HG03571 (cell line): ENCODE data around the gene SENP1.

ENCODE experiments used
- ATAC-seq: cut with Tn5 transposase; IDR thresholded peaks from one replicate; pipeline ENCODE4 v1.9.1; 2021; ENCODE audit not compliant: unreplicated experiment

SENP1 gene

DNA sequence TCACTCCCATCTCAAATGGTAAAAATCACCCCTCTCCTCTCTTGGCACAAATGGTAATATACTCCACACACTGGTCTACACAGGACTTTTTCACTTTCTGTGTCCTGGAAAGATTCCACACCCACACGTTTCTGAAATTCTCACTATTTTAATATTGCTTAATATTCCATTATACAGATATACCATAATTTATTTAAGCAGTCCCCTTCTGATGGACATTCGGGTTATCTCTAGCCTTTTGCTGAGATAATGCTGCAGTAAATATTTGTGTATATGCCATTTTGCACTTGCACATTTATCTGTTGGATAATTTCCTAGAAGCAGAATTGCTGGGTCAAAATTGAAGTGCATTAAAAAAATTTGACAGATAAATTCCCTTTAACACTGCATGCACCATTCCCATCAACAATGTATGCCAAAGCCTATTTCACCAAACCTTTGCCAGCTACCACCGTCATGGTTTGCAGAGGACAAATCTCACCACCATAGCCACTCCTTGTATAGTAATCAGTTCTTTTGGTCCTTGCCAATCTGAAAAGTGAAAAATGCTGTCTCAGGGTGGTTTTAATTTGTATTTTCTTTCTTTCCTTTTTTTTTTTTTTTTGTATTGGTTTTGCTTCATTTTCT, 86.1 kb downstream of the SENP1 start:
- no peak for ATAC-seq

DNA sequence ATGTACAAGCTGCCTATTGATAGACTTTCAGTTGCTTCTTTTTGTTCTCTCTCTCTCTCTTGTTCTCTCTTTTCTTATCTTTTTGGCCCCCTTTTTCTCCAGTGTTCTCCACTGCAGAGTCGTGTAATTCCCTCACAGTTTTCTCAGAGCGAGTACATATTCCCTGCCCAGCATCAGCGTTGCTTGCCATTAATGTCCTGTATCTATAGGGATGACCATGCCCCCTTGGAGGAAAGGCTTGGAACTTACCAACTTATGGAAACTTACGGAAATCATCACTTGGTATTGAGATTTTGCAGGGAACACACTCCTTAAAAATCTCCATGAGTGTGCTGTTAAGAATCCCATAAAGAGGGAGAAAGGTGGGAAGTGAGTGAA, 87.3 kb downstream of the SENP1 start:
- ATAC-seq = no peak

DNA sequence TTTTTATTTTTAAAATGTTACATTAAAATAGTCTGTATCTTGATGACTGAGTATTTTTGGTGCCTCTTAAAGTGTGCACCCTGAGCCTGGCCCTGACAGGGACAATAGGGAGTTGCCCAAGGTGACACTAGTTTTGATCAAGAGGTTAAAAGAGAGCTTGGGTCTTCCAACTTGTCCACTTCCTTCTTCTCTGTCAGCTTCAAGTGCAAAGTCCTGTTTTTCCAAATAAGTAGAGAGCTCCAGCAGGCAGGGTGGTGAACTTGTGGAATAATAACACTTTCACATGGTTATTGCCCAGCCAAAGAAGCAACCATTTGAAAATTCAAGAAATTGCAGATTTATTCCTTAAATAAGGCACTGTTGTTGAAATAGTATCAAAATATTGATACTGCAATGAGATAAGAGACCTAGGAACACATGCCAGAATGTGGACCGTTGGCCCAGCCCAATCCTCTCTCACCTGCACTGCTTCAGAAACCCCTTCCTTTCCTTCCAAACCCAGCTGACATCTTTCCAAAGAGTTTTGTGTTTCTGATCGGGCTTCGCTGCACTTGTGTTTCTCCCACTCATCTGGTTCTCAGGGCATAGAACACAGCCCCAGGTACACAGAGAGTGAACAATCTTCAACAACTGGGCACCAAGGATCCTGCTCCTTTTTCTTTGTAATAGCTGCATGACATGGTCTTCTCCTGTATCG, 87.8 kb downstream of the SENP1 start:
- ATAC-seq = no peak

DNA sequence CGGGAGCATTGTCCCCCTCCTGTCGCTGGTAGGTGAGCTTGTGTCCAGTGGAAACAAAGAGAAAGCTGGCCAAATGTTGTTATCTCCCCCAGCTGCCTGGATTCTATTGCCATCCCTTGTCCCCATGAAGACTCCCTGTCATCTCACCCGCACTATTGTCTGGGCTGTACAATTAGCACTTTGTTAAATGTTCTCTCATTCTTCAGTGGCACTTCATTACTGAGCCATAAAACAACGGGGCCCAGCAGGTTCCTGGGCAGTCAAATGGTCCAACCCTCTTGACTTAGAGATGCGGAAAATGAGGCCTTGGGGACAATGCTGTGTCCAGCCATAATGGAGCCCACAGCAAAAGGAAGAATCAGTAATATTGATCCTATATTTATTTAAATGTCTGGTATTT, 88.4 kb downstream of the SENP1 start:
- no peak for ATAC-seq

DNA sequence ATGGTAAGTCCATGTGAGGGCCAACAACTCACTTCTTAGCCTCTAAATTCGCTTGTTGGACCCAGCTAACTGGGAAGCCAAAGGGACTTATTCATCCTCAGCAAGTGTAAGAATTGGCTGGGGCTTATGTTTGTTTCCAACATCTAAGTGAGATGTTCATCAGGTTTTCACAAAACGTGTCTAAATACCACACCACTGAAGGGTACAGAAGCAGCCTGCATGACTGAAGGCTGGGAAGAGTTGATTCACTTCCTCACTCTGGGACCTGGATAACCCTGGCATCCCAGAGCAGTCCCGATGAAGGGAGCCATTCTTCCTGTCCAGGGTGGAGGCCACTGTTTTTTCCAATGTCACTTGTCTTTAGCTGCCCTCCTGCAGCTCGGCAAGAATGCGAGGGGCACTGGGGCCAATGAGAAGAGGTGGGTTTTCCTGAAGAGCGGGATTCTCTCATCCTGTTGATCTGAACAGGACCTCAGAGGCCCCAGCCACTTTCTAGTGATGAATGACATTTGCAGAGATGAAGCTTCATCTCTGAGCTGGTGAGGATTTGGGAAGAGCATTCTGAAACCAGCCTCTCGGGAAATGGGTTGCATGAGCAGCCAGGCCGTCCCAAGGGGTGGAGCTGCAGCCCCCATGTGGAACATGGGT, 89.4 kb downstream of the SENP1 start:
- no peak for ATAC-seq

DNA sequence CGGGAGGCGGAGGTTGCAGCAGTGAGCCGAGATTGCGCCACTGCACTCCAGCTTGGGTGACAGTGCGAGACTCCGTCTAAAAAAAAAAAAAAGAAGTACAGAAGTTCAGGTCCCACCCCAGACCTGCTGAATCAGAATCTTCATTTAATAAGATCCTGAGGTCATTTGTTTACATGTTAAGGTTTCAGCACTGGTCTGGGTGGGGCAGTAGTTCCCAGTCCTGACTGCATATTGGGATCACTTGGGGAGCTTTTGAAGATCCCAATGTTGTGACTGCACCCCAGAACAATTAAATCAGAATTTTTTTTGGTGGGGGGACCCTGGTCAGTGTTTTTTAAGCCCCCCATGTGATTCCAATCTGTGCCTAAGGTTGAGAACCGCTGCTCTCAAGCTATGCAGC, 89.9 kb downstream of the SENP1 start:
- ATAC-seq = no peak

DNA sequence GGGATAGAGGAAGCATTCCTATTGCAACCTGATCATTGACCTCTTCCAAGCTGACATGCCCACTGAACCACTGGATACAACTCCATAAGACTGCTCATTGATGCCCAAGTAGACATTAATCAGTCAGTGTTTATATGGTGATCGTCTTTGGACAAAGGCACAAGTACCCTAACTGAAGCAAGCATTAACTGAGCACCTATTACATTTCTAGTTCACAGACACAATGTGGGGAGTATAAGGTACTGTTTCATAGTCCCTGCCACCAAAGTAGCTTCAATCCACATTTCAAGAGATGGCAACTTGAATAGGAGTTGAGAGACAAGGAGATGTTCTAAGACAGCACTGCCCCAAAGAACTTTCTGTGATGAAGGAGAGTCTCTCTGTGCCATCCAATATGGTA, 90.8 kb downstream of the SENP1 start:
- ATAC-seq = no peak

DNA sequence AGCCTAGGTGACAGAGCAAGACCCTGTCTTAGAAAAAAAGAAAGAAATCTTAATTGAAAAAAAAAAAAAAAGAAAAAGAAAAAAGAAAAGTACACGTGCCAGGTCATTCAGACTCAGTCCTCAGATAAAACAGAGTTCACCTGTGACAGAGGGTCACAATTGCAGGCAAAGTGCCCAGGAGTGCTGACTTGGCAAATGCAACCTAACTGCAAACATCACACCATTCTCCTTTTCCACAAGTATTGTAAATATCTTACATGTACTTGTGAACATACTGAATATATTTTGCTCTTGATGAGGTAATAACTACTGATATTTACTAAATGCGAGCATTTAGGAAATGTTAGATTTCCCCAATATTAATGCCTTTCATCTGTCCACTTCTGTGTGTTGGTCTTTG, 92.6 kb downstream of the SENP1 start:
- ATAC-seq = no peak

DNA sequence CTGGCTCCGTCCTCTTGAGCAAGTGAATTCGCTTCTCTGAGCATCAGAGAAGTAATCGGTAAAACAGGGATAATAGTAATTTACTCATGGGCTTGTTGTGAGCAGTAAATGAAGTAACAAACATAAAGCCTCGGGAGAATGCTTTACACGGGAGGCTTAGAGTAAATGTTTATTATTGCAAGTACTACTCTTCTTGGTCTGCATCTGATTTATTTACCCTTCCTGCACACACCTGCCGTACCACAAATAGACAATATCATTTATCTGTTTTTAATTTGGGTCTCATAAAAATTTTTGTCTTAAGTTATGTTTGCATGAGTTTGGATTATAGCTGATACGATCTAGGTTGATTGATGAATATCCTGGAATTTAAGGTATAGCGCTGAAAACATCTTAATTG, 93.8 kb downstream of the SENP1 start:
- ATAC-seq = no peak

DNA sequence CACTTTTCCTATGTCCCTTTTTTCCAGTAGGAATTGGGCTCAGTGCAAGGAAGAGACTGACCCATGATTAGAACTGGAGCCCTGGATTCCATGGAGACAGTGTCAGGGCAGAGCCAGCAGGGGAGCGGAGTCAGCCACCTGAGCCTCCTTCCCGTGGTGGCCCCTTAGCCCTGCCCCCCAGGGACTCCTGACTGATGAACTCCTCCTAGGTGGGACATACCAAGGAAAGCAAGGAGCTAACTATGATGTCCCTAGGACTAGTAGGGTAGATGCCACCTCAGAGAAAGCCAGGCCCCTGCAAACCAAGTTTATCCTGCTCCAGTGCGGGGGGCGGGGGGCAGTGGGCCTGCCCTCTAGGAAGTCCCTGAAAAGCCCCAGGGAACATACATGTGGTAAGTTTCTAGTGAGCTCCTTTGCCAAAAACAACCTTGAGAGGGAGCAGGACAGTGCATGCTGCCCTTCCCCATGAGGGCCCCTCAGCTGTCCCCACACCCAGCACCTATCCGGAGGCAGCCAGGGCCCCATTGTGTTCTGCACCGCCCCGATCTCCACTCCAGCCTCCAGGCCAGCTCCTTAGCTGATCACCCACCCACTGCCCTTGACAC, 95.4 kb downstream of the SENP1 start:
- no peak for ATAC-seq

DNA sequence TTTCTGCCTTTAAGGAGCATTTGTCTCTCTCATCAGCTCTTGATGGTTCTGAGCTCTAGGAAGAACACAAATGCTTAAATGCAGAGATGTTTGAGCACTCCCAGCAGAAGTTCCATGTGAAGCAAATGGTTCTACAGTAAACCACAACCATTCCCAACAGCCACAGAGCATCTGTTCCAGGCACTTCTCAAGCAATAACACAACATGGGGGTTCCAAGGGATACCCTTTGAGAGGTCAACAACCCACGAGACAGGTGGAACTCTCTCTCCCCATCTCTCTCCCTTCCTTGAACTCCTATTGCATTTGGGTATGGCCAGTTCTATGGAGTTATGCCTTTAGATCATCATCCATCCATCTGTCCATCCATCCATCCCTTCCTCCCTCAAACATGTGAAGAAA, 96.4 kb downstream of the SENP1 start:
- ATAC-seq = no peak

DNA sequence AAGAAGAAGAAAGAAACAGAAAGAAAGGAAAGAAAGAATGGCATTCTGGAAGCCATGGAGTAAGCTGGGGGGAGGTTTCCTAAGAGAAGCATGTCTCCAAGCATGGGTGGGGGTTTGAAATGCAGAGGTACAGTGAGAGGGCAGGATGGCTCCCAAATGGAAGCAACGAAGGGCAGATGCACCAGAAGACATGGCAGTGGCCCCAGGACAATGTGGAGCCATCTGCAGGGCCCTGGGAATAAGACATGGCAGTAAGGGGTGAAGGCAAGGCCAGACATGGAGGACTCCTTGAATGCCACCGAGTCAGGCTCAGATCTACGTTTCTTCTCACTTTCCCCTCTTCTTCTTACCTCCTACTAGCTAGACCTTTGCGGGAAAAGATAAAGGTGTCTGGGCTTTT, 96.9 kb downstream of the SENP1 start:
- ATAC-seq = no peak

DNA sequence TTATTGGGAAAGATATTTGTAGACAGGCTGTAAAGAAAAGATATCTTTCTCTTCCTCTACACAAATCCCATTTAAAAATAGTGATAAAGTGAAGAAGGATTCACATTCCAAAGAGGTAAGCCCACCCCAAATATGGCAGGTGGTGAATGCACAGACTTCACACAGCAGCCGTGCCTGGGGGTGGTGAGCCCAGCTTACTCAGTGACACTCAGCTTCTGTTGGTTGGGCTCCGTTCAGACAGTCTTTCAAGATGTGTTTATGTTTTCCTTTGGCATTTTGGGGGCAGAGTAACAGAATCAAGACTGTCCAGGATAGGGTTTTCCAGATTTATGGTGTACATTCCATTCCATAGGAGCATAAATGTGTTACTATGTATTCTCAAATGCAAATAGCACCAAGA, 97.5 kb downstream of the SENP1 start:
- no peak for ATAC-seq

DNA sequence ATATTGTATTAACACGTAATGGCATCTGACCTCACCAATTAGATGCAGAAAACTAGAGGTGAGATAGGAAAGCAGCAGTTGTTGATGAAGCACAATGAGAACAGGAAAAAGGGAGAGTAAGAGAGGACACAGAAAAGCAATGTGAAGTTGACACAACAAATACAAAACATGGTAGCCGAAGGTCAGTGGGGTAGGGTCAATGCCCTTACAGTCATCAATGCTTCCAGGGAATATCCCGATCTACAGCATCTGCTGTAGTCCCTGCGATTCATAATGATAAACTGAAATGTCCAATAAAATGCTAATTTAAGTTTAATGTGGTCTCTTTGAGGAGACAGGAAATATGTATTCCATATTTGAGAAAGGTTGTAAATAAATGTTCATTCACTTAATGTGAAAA, 98.7 kb downstream of the SENP1 start:
- no peak for ATAC-seq

DNA sequence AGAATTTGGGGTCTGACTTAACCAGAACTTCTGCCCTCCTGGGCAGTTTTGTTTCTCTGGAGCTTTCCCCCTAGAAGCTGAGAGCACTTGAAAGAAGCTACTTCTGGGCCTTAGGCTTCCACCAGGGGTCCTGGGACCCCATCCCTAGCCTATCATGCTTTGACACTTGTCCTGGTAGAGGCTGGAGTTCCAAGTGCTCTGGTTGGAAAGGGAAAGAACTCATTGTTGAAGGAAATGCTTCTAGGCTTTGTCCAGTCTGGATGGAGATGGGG, 100.2 kb downstream of the SENP1 start:
- ATAC-seq = no peak

DNA sequence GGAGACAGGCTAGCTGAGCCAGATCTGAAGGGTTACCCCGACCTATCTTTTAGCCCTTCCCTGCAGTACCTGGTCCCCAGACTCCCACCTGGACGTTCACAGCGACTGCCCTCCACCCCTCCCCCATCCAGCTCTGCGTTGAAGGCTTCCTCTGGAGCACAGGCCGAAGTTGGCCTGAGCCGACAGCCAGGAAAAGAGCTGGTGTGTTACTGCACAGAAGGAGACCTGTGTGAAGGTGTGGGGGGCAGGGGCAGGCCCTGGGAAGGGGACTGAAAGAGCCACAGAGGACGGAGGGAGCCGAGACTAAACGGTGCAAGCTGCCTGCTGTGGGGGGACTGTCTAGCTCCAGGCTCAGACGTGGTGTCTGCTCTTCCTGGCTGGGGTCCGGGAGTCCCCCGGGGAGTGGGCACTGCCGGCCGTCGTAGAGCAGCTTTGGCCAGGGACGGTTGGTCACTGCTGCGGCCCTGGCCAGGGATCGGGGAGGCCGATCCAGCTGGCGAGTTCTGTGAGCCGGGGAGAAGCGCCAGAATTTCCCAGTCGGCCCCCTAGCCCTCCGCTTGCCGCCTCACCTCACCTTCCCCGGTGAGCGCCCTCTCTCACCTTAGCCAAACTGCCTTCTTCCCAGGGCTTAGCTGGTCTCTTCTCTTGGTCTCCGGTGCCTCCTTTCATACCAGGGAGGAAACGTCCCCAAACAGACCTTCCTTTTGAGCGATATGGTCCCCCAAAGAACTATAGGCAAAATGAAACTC, 100.7 kb downstream of the SENP1 start:
- no peak for ATAC-seq

DNA sequence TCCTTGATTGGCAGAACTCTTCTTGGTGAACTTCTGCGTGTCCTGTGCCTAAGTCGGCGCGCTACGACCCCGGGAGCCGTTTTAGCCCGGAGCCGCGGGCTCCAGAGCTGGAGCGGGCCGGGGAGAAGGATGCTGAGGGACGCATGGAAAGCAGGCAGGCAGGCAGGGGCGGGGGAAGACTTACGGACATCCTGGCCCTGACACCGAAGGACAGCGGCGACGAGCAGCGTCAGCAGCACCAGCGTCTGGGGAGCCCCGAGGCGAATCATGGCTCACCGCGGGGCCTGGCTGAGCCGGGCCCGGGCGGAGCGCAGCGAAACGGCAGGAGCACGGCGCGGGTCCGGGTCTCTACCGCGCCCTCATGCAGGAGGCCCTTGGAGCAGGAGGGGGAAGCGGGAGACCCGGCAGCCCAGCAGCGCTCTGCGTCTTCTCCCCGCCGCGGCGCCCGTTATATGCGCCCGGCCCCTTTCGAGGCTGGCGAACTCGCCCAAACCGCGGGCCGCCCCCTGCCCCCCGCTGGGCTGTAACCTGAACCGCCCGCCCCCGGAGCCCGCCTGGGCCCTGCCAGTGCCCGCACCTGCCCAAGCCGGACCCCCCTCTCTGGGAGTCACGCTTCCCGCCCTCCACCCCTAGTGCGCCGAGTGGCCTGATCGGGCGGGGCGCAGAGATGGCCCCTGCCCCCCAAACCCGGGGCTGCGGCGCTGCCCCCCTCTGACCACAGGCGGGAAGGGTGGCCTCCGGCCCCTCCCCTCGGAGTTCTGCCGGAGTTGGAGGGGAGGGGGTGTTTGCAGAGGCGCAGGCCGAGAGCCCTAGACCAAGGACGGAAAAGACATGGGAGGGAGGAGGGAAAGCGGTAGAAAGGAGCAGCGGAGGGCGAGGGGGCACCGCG, 101.6 kb downstream of the SENP1 start, which contains the start of gene COL2A1:
Gene COL2A1 (minus strand): TSS at position 424 of the 889 bp plus-strand sequence. CDS start 155 bp downstream, at position 269.
- no peak for ATAC-seq

DNA sequence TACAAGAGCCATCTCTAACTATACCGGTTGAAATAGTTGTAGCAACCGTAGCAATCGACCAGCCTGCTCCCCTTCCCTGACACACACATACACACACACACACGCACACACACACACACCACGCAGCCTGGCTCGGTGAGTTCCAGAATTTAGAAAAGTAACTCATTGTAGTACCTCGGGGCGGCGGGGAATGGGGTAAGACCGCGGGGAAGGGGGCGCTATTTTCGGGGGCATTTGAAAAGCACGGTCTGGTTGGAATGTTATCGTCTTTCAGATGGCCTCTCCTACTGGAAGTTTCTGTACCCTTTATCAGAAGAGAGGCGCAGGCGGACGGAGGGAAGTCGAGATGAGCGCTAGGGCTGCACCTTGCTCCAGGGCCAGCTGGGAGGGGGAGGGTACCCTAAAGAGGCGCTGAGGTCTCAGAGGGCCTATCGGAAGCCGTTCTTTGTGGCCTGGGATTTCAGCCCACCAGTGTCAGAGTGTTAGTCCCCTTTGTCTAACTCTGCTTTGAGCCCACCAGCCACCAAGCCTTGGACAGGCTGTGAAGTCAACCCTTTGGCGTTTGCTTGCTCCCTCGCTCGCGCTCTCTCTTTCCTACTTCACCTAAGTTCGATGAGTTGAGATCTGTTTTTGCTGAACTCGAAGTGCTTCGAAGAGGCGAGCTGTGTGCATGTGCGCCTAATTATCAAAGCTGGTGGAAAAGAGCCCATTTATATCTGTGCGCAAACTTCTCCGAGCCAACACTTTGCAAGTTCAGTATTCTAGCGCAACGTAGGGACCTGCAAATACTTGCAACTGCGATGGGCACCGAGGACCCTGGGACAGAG, 102.4 kb downstream of the SENP1 start:
- no peak for ATAC-seq

DNA sequence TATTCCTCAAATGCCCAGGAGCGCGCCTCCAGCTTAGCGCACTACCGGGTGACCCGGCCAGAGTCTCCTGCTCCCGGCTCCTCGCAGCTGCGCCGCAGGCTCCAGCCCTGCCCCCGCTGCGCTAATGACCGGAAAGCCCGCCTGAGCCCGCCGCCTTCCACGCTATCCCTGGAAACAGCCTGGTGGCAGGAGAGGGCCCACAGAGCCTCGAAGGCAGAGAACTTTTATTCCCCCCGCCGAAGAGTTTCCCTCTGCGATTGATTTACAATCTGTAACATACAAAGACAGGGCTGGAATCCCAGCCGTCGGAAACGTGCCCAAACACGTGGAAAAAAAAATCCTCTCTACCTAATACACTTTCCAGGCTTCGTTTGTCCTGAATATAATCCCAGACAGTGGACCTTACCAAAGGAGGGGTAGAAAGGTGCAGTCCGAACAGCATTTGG, 103.1 kb downstream of the SENP1 start:
- ATAC-seq = no peak

DNA sequence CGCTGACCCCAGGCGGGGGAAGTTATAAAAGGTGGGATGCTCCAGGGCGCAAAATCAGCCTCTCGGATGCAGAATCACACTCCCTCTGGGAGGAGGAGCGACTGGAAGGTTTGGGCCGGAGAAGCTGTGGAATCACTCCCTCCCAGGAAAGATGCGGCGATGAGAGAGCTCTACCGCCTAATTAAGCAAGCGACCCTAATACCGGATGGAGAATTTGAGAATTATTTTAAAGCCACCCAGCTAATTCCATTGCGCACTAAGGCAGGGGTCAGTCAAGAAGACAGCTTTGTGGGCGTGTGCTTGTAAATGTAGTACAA, 103.5 kb downstream of the SENP1 start:
- ATAC-seq = no peak
